HEK293 (cell line): ENCODE results near the gene SLC25A52.

Experiments
- CTCF ChIA-PET: fragments of 350-600 bp; formaldehyde crosslinking; extraction: SDS; loops from one replicate; lab custom pipeline; 2021; ENCODE audit warnings: antibody characterized with exemption; lab: Yijun Ruan, JAX
- POLR2A ChIA-PET: fragments of 300-600 bp; formaldehyde crosslinking; extraction: SDS; loops from one replicate; lab custom pipeline; 2020; ENCODE audit warnings: antibody characterized with exemption, inconsistent platforms; lab: Yijun Ruan, JAX
- H3K27ac ChIP-seq: fragments of 200-500 bp; sonication (Bioruptor generic); 2 replicates; pipeline ENCODE4 v1.5.1; 2014; ENCODE audit warnings: low read depth, low read length, control low read depth, inconsistent platforms; ENCODE audit errors: extremely low read depth
- H3K36me3 ChIP-seq, 2 experiments: fragments of 200-500 bp in 1 of 2; sonication (Bioruptor generic) in 1 of 2; 1 replicate in 1 of 2; 2 replicates in 1 of 2; pipeline ENCODE4 v1.5.1; 2014 to 2017; ENCODE audit warnings: inconsistent platforms in 2 of 2, low read length in 2 of 2; ENCODE audit not compliant: control insufficient read depth in 2 of 2, insufficient read depth in 1 of 2
- H3K4me1 ChIP-seq: fragments of 200-500 bp; sonication (Bioruptor generic); 2 replicates; pipeline ENCODE4 v1.5.1; 2014; ENCODE audit warnings: mild to moderate bottlenecking, low read length, inconsistent platforms; ENCODE audit not compliant: control insufficient read depth, insufficient read depth
- H3K4me3 ChIP-seq: 2 replicates; pipeline ENCODE4 v1.5.1; 2011; ENCODE audit warnings: low read depth, mild to moderate bottlenecking, control low read depth, low read length, moderate library complexity
- H3K9me3 ChIP-seq: fragments of 200-500 bp; sonication (Bioruptor generic); 2 replicates; pipeline ENCODE4 v1.5.1; 2014; ENCODE audit warnings: low read depth, low read length, inconsistent platforms; ENCODE audit not compliant: control insufficient read depth, insufficient read depth
- HIC1 ChIP-seq: fragments of 450-650 bp; formaldehyde crosslinking; IDR thresholded peaks from 2 replicates; pipeline ENCODE4 v1.5.1; 2016; ENCODE audit warnings: missing biosample characterization, missing genetic modification characterization
- KLF16 ChIP-seq: fragments of 450-650 bp; formaldehyde crosslinking; IDR thresholded peaks from 2 replicates; pipeline ENCODE4 v1.5.1; 2017; ENCODE audit warnings: missing biosample characterization, missing genetic modification characterization
- MYNN ChIP-seq: fragments of 450-650 bp; formaldehyde crosslinking; IDR thresholded peaks from 2 replicates; pipeline ENCODE4 v1.5.1; 2016; ENCODE audit warnings: missing biosample characterization, missing genetic modification characterization, borderline replicate concordance
- MZF1 ChIP-seq: fragments of 450-650 bp; formaldehyde crosslinking; IDR thresholded peaks from 2 replicates; pipeline ENCODE4 v1.5.1; 2017; ENCODE audit warnings: missing biosample characterization, missing genetic modification characterization, borderline replicate concordance
- OVOL3 ChIP-seq: fragments of 450-650 bp; formaldehyde crosslinking; IDR thresholded peaks from 2 replicates; pipeline ENCODE4 v1.5.1; 2016; ENCODE audit warnings: missing biosample characterization, missing genetic modification characterization
- RBAK ChIP-seq: fragments of 450-650 bp; formaldehyde crosslinking; IDR thresholded peaks from 2 replicates; pipeline ENCODE4 v1.5.1; 2016; ENCODE audit warnings: missing biosample characterization, missing genetic modification characterization
- SETDB1 ChIP-seq: IDR thresholded peaks from one replicate; pipeline ENCODE4 v1.6.1; 2017; ENCODE audit warnings: mild to moderate bottlenecking, low read length, moderate library complexity, mixed read lengths; ENCODE audit not compliant: insufficient read length
- TRIM28 ChIP-seq: IDR thresholded peaks from 2 replicates; pipeline ENCODE4 v1.6.1; 2011; ENCODE audit warnings: low read length, control low read depth, borderline replicate concordance
- YY2 ChIP-seq: fragments of 450-650 bp; formaldehyde crosslinking; IDR thresholded peaks from 2 replicates; pipeline ENCODE4 v1.5.1; 2016; ENCODE audit warnings: missing biosample characterization, missing genetic modification characterization
- ZNF19 ChIP-seq: fragments of 450-650 bp; formaldehyde crosslinking; IDR thresholded peaks from 2 replicates; pipeline ENCODE4; 2016; ENCODE audit warnings: missing biosample characterization, missing genetic modification characterization, low read depth
- ZNF280D ChIP-seq: fragments of 450-650 bp; formaldehyde crosslinking; IDR thresholded peaks from 2 replicates; pipeline ENCODE4 v1.5.1; 2016; ENCODE audit warnings: missing biosample characterization, missing genetic modification characterization
- ZNF311 ChIP-seq: fragments of 450-650 bp; formaldehyde crosslinking; IDR thresholded peaks from 2 replicates; pipeline ENCODE4 v1.5.1; 2017; ENCODE audit warnings: missing biosample characterization, missing genetic modification characterization, borderline replicate concordance
- ZNF366 ChIP-seq: fragments of 450-650 bp; formaldehyde crosslinking; conservative IDR thresholded peaks from 2 replicates; pipeline ENCODE4 v1.5.1; 2016; ENCODE audit warnings: missing biosample characterization, missing genetic modification characterization
- ZNF544 ChIP-seq: fragments of 450-650 bp; formaldehyde crosslinking; IDR thresholded peaks from 2 replicates; pipeline ENCODE4 v1.5.0; 2017; ENCODE audit warnings: missing biosample characterization, missing genetic modification characterization
- ZNF571 ChIP-seq: fragments of 450-650 bp; formaldehyde crosslinking; IDR thresholded peaks from 2 replicates; pipeline ENCODE4 v1.5.0; 2017; ENCODE audit warnings: missing biosample characterization, missing genetic modification characterization
- ZNF600 ChIP-seq: fragments of 450-650 bp; formaldehyde crosslinking; IDR thresholded peaks from 2 replicates; pipeline ENCODE4 v1.5.1; 2016; ENCODE audit warnings: missing biosample characterization, missing genetic modification characterization
- ZNF791 ChIP-seq: fragments of 450-650 bp; formaldehyde crosslinking; IDR thresholded peaks from 2 replicates; pipeline ENCODE4 v1.5.1; 2016; ENCODE audit warnings: missing biosample characterization, missing genetic modification characterization
- ZXDB ChIP-seq: fragments of 450-650 bp; formaldehyde crosslinking; IDR thresholded peaks from 2 replicates; pipeline ENCODE4 v1.5.1; 2016; ENCODE audit warnings: missing biosample characterization, missing genetic modification characterization

Gene SLC25A52

GRCh38 chr18:31789409-31789808 lies 28.7 kb upstream of the SLC25A52 start (continued):
- TF ChIP-seq ZNF544 (tag by site-specific recombination), result no peak

GRCh38 chr18:31783059-31783458 lies 22.4 kb upstream of the SLC25A52 start:
- TF ChIP-seq ZNF571 (tag by site-specific recombination), result no peak
- TF ChIP-seq RBAK, result no peak
- TF ChIP-seq ZNF366 (tag by site-specific recombination), result no peak
- TF ChIP-seq ZNF600 (tag by site-specific recombination), result no peak
- TF ChIP-seq MZF1 (tag by site-specific recombination), result no peak
- TF ChIP-seq YY2 (tag by site-specific recombination), result no peak
- TF ChIP-seq KLF16 (tag by site-specific recombination), result no peak
- TF ChIP-seq MYNN (tag by site-specific recombination), result no peak
- TF ChIP-seq ZNF311, result no peak
- no peak for TF ChIP-seq ZXDB
- TF ChIP-seq ZNF19 (tag by site-specific recombination), result no peak
- TF ChIP-seq OVOL3 (tag by site-specific recombination), result no peak
- TF ChIP-seq HIC1 (tag by site-specific recombination), result no peak
- H3K4me3 ChIP-seq, result no peak overlapping the region
- H3K4me1 ChIP-seq, result no peaks in the 10 kb centered on the region
- POLR2A ChIA-PET, result no interaction called here
- CTCF ChIA-PET, result interaction anchor here (0.6 to 1.4 kb wide), 3 partner anchors 11 to 80 kb away, joined by 3 to 4 read pairs (median 4); no protein-coding TSS in a partner anchor
- H3K27ac ChIP-seq, result no peak overlapping the region
- no peaks in the 10 kb centered on the region for H3K9me3 ChIP-seq
- H3K36me3 ChIP-seq, result no peaks in the 10 kb centered on the region

GRCh38 chr18:31778391-31778950 lies 17.8 kb upstream of the SLC25A52 start:
- no peaks in the 10 kb centered on the region for H3K4me1 ChIP-seq
- ChIA-PET CTCF (no interaction called here), POLR2A (no interaction called here)

More at GRCh38 chr18:31778391-31778950, 17.8 kb upstream of the SLC25A52 start:
- Histone ChIP-seq H3K27ac (no peak overlapping the region), H3K4me3 (no peak overlapping the region), H3K36me3 (no peaks in the 10 kb centered on the region), H3K9me3 (no peaks in the 10 kb centered on the region)
- no peak for TF ChIP-seq ZNF791 (tag by site-specific recombination)
- peak; percentile 99 for TF ChIP-seq TRIM28
- TF ChIP-seq SETDB1, result peak; percentile 99
- 0 out of 2 replicates have a peak, but pooled peaks have one; percentile 36 for TF ChIP-seq ZNF280D (tag by site-specific recombination)
